CD4-positive, alpha-beta T cell (primary cell): ENCODE results near the gene ARHGEF25. TPM values are rescaled to one million over a fixed set of nuclear protein-coding genes. Genes with fewer than 3 reads are reported as not detected.
A peak's percentile ranks its signal among the peaks of the same experiment; 100 is the strongest.

ENCODE experiments used
- ATAC-seq: fragments of 200-7000 bp; cut with Tn5 transposase; one replicate; pipeline ENCODE4 v1.10.0; 2022; ENCODE audit warnings: mild to moderate bottlenecking; ENCODE audit not compliant: poor library complexity
- CTCF ChIA-PET: fragments of 350-600 bp; sonication (Branson Sonifier 250); formaldehyde crosslinking; loops from one replicate; lab custom pipeline; 2021; ENCODE audit warnings: antibody characterized with exemption, inconsistent platforms; lab: Charles Lee
- POLR2A ChIA-PET: fragments of 350-600 bp; sonication (Branson Sonifier 250); formaldehyde crosslinking; loops from one replicate; lab custom pipeline; 2021; ENCODE audit warnings: antibody characterized with exemption, inconsistent platforms; lab: Charles Lee
- DNase-seq, 14 experiments: peaks; one replicate each; pipeline ENCODE4 v3.0.0-alpha.2; 2013 to 2020; ENCODE audit warnings: mixed read lengths in 2 of 14
- H3K27ac ChIP-seq, 2 donors: one replicate each; pipeline versions ENCODE4 v1.5.1 to v1.7.0; 2013; ENCODE audit warnings: low read length in 2 of 2, low read depth in 1 of 2, mild to moderate bottlenecking in 1 of 2
- H3K27me3 ChIP-seq, 2 experiments: 1 replicate in 1 of 2; 2 replicates in 1 of 2; pipeline versions ENCODE4 v1.6.1 to v1.7.0; 2013; ENCODE audit warnings: low read length in 2 of 2, control low read depth in 1 of 2, mild to moderate bottlenecking in 1 of 2, moderate library complexity in 1 of 2; ENCODE audit not compliant: insufficient read depth in 2 of 2, control insufficient read depth in 1 of 2
- H3K36me3 ChIP-seq: one replicate; pipeline ENCODE4 v1.6.1; 2013; ENCODE audit warnings: low read length, control low read depth; ENCODE audit not compliant: insufficient read depth
- H3K4me1 ChIP-seq: one replicate; pipeline ENCODE4 v1.6.1; 2013; ENCODE audit warnings: low read length, control low read depth; ENCODE audit not compliant: insufficient read depth
- H3K4me3 ChIP-seq: one replicate; pipeline ENCODE4 v1.5.1; 2013; ENCODE audit warnings: mild to moderate bottlenecking, low read length, moderate library complexity
- H3K9me3 ChIP-seq, 2 experiments: 1 replicate in 1 of 2; 2 replicates in 1 of 2; pipeline versions ENCODE4 v1.6.1 to v1.7.0; 2013; ENCODE audit warnings: low read length in 2 of 2, mild to moderate bottlenecking in 2 of 2, control low read depth in 1 of 2, moderate library complexity in 1 of 2; ENCODE audit not compliant: control insufficient read depth in 1 of 2, insufficient read depth in 1 of 2
- H3K27ac Mint-ChIP-seq: one replicate; pipeline ENCODE4 v1.8.0; 2020; ENCODE audit warnings: mixed read lengths
- H3K27me3 Mint-ChIP-seq: one replicate; pipeline ENCODE4 v1.8.0; 2021; ENCODE audit warnings: mixed read lengths
- H3K36me3 Mint-ChIP-seq: one replicate; pipeline ENCODE4 v1.8.0; 2021; ENCODE audit warnings: low read depth, mixed read lengths
- H3K4me1 Mint-ChIP-seq: one replicate; pipeline ENCODE4 v1.8.0; 2021; ENCODE audit warnings: low read depth, mixed read lengths
- H3K4me3 Mint-ChIP-seq: one replicate; pipeline ENCODE4 v1.8.0; 2020; ENCODE audit warnings: mild to moderate bottlenecking, mixed read lengths
- H3K9me3 Mint-ChIP-seq: one replicate; pipeline ENCODE4 v1.8.0; 2020; ENCODE audit warnings: mixed read lengths
- intact Hi-C, 2 experiments: fragments of 100-400 bp; cut with DNase I in 1 of 2; cut with micrococcal nuclease in 1 of 2; formaldehyde crosslinking; loops; one replicate each; pipeline versions ENCODE4 v1.15.1 to v1.9.0; 2023 to 2025; cut with DNase I, micrococcal nuclease
- total RNA-seq, 174 experiments: library from RNA in 2 of 174; stranded (reverse) in 2 of 174; gene quantifications; one replicate each; pipeline ENCODE4 v1.2.3 and lab custom pipeline; 2021 to 2026
- TF ChIP-seq, protein P1 (sequence below): fragments of 200-600 bp; IDR thresholded peaks from one replicate; pipeline ENCODE4 v1.8.0; 2022; ENCODE audit warnings: antibody characterized with exemption, mild to moderate bottlenecking

The ARHGEF25 gene
- total RNA-seq, 2 experiments from 2014 or later, result 0.25 to 0.27 TPM

DNA sequence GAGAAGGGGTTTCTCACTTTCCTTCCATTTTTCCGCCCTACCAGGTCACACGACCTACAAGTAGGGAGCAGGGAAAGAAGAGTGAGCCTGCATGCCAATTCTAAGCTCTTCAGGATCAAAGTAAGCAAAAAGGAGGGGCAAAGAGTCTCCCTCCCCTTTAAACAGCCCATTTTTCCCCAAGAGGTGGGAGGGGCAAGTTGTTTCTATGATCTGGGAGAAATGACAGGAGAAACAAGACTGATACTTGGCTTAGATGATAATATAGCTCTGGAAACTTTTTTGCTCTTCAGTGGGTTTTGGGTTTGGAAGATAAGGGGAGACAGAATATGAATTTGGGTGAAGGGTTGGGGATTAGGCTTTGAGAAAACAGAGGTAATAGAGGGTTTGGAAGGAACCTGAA is 4.8 kb upstream of the ARHGEF25 start:
- ATAC-seq (no peak), DNase-seq (no peak)
- H3K4me3 ChIP-seq, result no peak overlapping the region
- peaks cover 39% of the 10 kb centered on the region for H3K4me1 ChIP-seq
- ChIA-PET CTCF (interaction anchor here (3.9 kb wide), 1 partner anchor 23 kb away, joined by 15 read pairs; no protein-coding TSS in a partner anchor), POLR2A (no interaction called here)
- H3K9me3 ChIP-seq, result peaks cover 0 to 3% of the 10 kb centered on the region in 2 experiments
- peaks cover 27% of the 10 kb centered on the region for H3K36me3 Mint-ChIP-seq
- H3K27ac Mint-ChIP-seq, result no peak overlapping the region
- no peaks in the 10 kb centered on the region for H3K27me3 ChIP-seq
- no peak overlapping the region for H3K27ac ChIP-seq
- TF ChIP-seq, protein P1, sequence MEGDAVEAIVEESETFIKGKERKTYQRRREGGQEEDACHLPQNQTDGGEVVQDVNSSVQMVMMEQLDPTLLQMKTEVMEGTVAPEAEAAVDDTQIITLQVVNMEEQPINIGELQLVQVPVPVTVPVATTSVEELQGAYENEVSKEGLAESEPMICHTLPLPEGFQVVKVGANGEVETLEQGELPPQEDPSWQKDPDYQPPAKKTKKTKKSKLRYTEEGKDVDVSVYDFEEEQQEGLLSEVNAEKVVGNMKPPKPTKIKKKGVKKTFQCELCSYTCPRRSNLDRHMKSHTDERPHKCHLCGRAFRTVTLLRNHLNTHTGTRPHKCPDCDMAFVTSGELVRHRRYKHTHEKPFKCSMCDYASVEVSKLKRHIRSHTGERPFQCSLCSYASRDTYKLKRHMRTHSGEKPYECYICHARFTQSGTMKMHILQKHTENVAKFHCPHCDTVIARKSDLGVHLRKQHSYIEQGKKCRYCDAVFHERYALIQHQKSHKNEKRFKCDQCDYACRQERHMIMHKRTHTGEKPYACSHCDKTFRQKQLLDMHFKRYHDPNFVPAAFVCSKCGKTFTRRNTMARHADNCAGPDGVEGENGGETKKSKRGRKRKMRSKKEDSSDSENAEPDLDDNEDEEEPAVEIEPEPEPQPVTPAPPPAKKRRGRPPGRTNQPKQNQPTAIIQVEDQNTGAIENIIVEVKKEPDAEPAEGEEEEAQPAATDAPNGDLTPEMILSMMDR, result no peak
- no peaks in the 10 kb centered on the region for H3K9me3 Mint-ChIP-seq
- peaks cover 8% of the 10 kb centered on the region for H3K27me3 Mint-ChIP-seq
- H3K36me3 ChIP-seq, result peaks cover 13% of the 10 kb centered on the region
- peaks cover 41% of the 10 kb centered on the region for H3K4me1 Mint-ChIP-seq
- H3K4me3 Mint-ChIP-seq, result peak overlapping the region; percentile 76
- intact Hi-C loops, result no loop called here

DNA sequence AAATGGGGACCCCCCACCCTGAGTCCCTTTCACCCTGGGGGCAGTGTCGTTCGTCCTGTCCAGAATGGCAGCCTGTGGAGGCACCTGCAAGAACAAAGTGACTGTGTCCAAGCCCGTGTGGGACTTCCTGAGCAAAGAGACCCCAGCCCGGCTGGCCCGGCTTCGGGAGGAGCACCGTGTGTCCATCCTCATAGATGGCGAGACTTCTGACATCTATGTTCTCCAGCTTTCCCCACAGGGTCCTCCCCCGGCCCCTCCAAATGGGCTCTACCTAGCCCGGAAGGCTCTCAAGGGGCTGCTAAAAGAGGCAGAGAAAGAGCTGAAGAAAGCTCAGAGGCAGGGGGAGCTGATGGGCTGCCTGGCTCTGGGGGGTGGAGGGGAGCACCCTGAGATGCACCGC is 4.4 kb upstream of the ARHGEF25 start:
- Mint-ChIP-seq H3K36me3 (peaks cover 23% of the 10 kb centered on the region), H3K9me3 (no peaks in the 10 kb centered on the region), H3K27me3 (peaks cover 8% of the 10 kb centered on the region), H3K4me1 (peaks cover 41% of the 10 kb centered on the region), H3K4me3 (peak overlapping the region; percentile 76), H3K27ac (no peak overlapping the region)
- DNase-seq (no peak), ATAC-seq (no peak)
- H3K27ac ChIP-seq, result no peak overlapping the region
- CTCF ChIA-PET, result interaction anchor here (2.0 to 3.9 kb wide), 2 partner anchors 13 to 23 kb away, joined by 6 to 15 read pairs; no protein-coding TSS in a partner anchor
- TF ChIP-seq, protein P1, result no peak
- H3K9me3 ChIP-seq, result peaks cover 0 to 3% of the 10 kb centered on the region in 2 experiments
- POLR2A ChIA-PET, result no interaction called here
- peaks cover 0 to 1% of the 10 kb centered on the region in 2 experiments for H3K27me3 ChIP-seq
- H3K4me1 ChIP-seq, result peaks cover 42% of the 10 kb centered on the region
- intact Hi-C loops, result no loop called here
- H3K4me3 ChIP-seq, result no peak overlapping the region
- peaks cover 8% of the 10 kb centered on the region for H3K36me3 ChIP-seq

DNA sequence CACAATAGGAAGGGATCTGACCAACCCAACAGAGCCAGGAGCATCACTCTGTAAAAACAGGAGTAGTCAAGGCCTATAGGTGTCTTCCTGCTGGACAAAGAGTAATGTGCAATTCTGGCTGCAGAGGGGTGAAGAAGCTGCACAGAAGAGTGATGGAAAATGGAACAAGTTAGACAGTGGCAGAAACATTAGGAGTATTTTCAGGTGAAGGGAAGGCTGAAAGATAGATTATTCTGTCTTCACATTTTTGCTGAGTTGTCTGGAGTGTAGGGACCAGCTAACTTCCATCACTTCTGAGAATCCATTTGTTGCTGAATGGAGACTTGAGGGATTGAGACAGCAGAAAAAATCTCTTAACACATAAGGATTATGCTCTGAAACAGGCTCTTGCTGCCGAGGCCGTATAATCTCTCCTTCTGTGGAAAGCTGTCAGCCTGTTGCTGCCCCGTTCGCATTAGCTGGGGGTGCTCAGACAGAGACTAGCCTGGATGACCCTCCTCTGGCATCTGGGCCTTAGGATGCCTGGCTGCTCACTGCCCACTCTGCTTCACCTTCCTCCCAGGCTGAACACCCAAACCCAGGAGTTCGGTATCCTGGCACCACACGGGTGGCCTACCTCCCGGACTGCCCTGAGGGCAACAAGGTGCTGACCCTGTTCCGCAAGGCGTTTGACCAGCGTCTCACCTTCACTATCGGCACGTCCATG is 3.1 kb upstream of the ARHGEF25 start:
- Mint-ChIP-seq H3K9me3 (no peaks in the 10 kb centered on the region), H3K4me1 (peaks cover 43% of the 10 kb centered on the region), H3K27ac (no peak overlapping the region), H3K4me3 (peak overlapping the region; percentile 4), H3K27me3 (peaks cover 20% of the 10 kb centered on the region), H3K36me3 (peaks cover 13% of the 10 kb centered on the region)
- peaks cover 0 to 3% of the 10 kb centered on the region in 2 experiments for H3K9me3 ChIP-seq
- no peak overlapping the region for H3K27ac ChIP-seq
- intact Hi-C loops, result no loop called here
- TF ChIP-seq, protein P1, result no peak
- peaks cover 8 to 14% of the 10 kb centered on the region in 2 experiments for H3K27me3 ChIP-seq
- DNase-seq (no peak), ATAC-seq (no peak)
- peaks cover 42% of the 10 kb centered on the region for H3K4me1 ChIP-seq
- H3K36me3 ChIP-seq, result no peaks in the 10 kb centered on the region
- POLR2A ChIA-PET, result no interaction called here
- no peak overlapping the region for H3K4me3 ChIP-seq
- CTCF ChIA-PET, result interaction anchor here (0.9 to 3.9 kb wide), 3 partner anchors 12 to 25 kb away, joined by 3 to 15 read pairs (median 6); partner anchors contain the start of gene B4GALNT1
